Measurements from ENCODE around the gene USP38. TPM values are rescaled to one million over a fixed set of nuclear protein-coding genes. Genes with fewer than 3 reads are reported as not detected.

Gene USP38
- total and polyA plus RNA-seq, 2 donors (not counting 3 experiments of a cell fraction or from before 2014, with no cell fraction given) = 7.5 to 17.0 TPM

DNA sequence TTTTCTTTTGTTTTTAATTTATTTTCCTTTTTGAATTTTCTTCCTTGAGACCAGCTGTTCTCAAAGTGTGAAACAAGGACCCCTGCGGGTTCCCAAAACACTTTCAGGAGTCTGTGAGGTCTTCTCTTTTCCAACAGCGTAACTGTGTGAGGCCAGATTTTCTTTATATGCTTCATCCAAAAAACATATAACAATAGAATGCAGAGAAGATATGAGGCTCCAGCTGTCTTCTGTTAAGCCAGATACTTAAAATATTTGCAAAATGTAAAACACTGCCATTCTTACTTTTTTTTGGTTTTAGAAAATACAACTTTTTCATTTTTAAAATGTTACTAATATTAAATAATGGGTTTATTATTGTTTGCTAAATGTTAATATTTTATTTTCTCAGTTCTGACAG, 27.8 kb downstream of the USP38 start:
- no peak for FAIRE-seq
- intact Hi-C loops (cut with micrococcal nuclease) (no loop called here), dilution Hi-C loops (cut with MboI; ENCODE audit: extremely low pct_ligation_motif_present, low sequenced_read_pairs) (no loop called here)
- no peaks in the 10 kb centered on the region for H3K9me3 ChIP-seq (replicated peaks; ENCODE audit: control insufficient read depth, insufficient read depth, low read length)
- BruUV-seq (replicated peaks) = no TSS peak
- H2AFZ ChIP-seq (ENCODE audit: low read depth, low read length) = no peak overlapping the region
- peaks cover 3 to 5% of the 10 kb centered on the region in 2 experiments for H3K36me3 ChIP-seq (ENCODE audit: control insufficient read depth in 2 of 2, extremely low read depth in 1 of 2, insufficient read depth in 2 of 2, low read length in 2 of 2)
- no peak overlapping the region for H3K4me3 ChIP-seq (replicated peaks in 1 of 3; ENCODE audit: insufficient read depth in 1 of 3, low read depth in 1 of 3, low read length in 3 of 3)
- no peak overlapping the region for H3K9ac ChIP-seq (replicated peaks; ENCODE audit: extremely low read depth, insufficient read depth, low read length)
- H3K4me2 ChIP-seq (ENCODE audit: insufficient read depth, low read length) = no peak overlapping the region
- no peak overlapping the region for H3K27ac ChIP-seq (ENCODE audit: insufficient read depth, low read depth, low read length)
- H3K27me3 ChIP-seq (ENCODE audit: control insufficient read depth in 2 of 2, insufficient read depth in 2 of 2, low read length in 2 of 2) = no peaks in the 10 kb centered on the region
- no peaks in the 10 kb centered on the region for H3K4me1 ChIP-seq (ENCODE audit: control insufficient read depth, extremely low read depth, insufficient read depth, low read length)
- ChIA-PET POLR2A (no interaction called here), CTCF (interaction anchor here (1.1 to 2.0 kb wide), 2 partner anchors 10 to 15 kb away, joined by 4 to 5 read pairs; no protein-coding TSS in a partner anchor)
- no peak for DNase-seq (ENCODE audit: low read depth, low spot score)
- H3K79me2 ChIP-seq (ENCODE audit: control insufficient read depth, insufficient read depth, low read length) = no peaks in the 10 kb centered on the region
- H4K20me1 ChIP-seq (replicated peaks; ENCODE audit: control insufficient read depth, extremely low read depth, insufficient read depth, low read length) = no peaks in the 10 kb centered on the region
- TF ChIP-seq FOS (IDR thresholded peaks at IDR 0.05; ENCODE audit: borderline replicate concordance, insufficient read depth, low read length) (no peak), EZH2 (IDR thresholded peaks at IDR 0.05; ENCODE audit: borderline replicate concordance, low read depth, low read length, severe bottlenecking) (no peak), POLR2AphosphoS5 (IDR thresholded peaks at IDR 0.05; ENCODE audit: insufficient read depth, low read depth, low read length) (no peak), GATA2 (IDR thresholded peaks at IDR 0.05; ENCODE audit: insufficient read depth, insufficient read length, low read depth, low read length) (no peak), MYC (IDR thresholded peaks at IDR 0.05; ENCODE audit: low read depth, low read length) (no peak), POLR2A (IDR thresholded peaks at IDR 0.05; ENCODE audit: low read depth, low read length) (no peak)
- TF ChIP-seq, protein P1, sequence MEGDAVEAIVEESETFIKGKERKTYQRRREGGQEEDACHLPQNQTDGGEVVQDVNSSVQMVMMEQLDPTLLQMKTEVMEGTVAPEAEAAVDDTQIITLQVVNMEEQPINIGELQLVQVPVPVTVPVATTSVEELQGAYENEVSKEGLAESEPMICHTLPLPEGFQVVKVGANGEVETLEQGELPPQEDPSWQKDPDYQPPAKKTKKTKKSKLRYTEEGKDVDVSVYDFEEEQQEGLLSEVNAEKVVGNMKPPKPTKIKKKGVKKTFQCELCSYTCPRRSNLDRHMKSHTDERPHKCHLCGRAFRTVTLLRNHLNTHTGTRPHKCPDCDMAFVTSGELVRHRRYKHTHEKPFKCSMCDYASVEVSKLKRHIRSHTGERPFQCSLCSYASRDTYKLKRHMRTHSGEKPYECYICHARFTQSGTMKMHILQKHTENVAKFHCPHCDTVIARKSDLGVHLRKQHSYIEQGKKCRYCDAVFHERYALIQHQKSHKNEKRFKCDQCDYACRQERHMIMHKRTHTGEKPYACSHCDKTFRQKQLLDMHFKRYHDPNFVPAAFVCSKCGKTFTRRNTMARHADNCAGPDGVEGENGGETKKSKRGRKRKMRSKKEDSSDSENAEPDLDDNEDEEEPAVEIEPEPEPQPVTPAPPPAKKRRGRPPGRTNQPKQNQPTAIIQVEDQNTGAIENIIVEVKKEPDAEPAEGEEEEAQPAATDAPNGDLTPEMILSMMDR (IDR thresholded peaks at IDR 0.05; ENCODE audit: extremely low read depth in 1 of 2, insufficient read depth in 1 of 2, low read depth in 1 of 2, low read length in 2 of 2) = no peak
- TF ChIP-seq, protein P2, sequence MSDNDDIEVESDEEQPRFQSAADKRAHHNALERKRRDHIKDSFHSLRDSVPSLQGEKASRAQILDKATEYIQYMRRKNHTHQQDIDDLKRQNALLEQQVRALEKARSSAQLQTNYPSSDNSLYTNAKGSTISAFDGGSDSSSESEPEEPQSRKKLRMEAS (IDR thresholded peaks at IDR 0.05; ENCODE audit: insufficient read depth, insufficient read length) = no peak
- H3K9me1 ChIP-seq (replicated peaks; ENCODE audit: control insufficient read depth, extremely low read depth, insufficient read depth, low read length) = no peaks in the 10 kb centered on the region
